GM23338 (cell line): ENCODE measurements around the gene CHRNA10. TPM values are rescaled to one million over a fixed set of nuclear protein-coding genes. Genes with fewer than 3 reads are reported as not detected.

Experiments
- ATAC-seq: fragments of 200-7000 bp; cut with Tn5 transposase; 3 replicates; pipeline ENCODE4 v1.9.1; 2020
- DNase-seq: peaks from one replicate; pipeline ENCODE4 v3.0.0-alpha.2; 2015; ENCODE audit warnings: low spot score
- H2AFZ ChIP-seq: fragments of 200-600 bp; sonication (generic); 2 replicates; pipeline ENCODE4 v1.8.0; 2016; ENCODE audit warnings: antibody characterized with exemption, mild to moderate bottlenecking, moderate library complexity
- H3F3A ChIP-seq: fragments of 200-600 bp; sonication (generic); replicated peaks from 2 replicates; pipeline ENCODE4 v1.8.0; 2017; ENCODE audit warnings: antibody characterized with exemption, mixed run types, low read depth
- H3K27ac ChIP-seq: fragments of 200-600 bp; sonication (generic); 2 replicates; pipeline ENCODE4 v1.6.1; 2016; ENCODE audit warnings: low read depth
- H3K27me3 ChIP-seq: fragments of 200-600 bp; sonication (generic); 2 replicates; pipeline ENCODE4 v1.8.0; 2016; ENCODE audit warnings: mild to moderate bottlenecking, mixed run types, moderate library complexity; ENCODE audit not compliant: insufficient read depth
- H3K36me3 ChIP-seq: fragments of 200-600 bp; sonication (generic); 2 replicates; pipeline ENCODE4 v1.8.0; 2016; ENCODE audit warnings: mild to moderate bottlenecking; ENCODE audit not compliant: insufficient read depth
- H3K4me1 ChIP-seq: fragments of 200-600 bp; sonication (generic); 2 replicates; pipeline ENCODE4 v1.8.0; 2016; ENCODE audit warnings: mild to moderate bottlenecking, moderate library complexity; ENCODE audit not compliant: insufficient read depth
- H3K4me2 ChIP-seq: fragments of 200-600 bp; sonication (generic); 2 replicates; pipeline ENCODE4 v1.7.1; 2017; ENCODE audit warnings: mixed run types
- H3K4me3 ChIP-seq: fragments of 200-600 bp; sonication (generic); 2 replicates; pipeline ENCODE4 v1.6.1; 2016; ENCODE audit warnings: mixed run types
- H3K79me2 ChIP-seq: fragments of 200-600 bp; sonication (generic); replicated peaks from 2 replicates; pipeline ENCODE4 v1.8.0; 2017; ENCODE audit warnings: mild to moderate bottlenecking; ENCODE audit not compliant: insufficient read depth
- H3K9me2 ChIP-seq: fragments of 200-600 bp; sonication (generic); 2 replicates; pipeline ENCODE4 v1.8.0; 2017; ENCODE audit not compliant: insufficient read depth
- H4K20me1 ChIP-seq: fragments of 200-600 bp; sonication (generic); replicated peaks from 2 replicates; pipeline ENCODE4 v1.8.0; 2017; ENCODE audit warnings: mild to moderate bottlenecking; ENCODE audit not compliant: insufficient read depth
- H3K27ac Mint-ChIP-seq: 2 replicates; pipeline ENCODE4 v1.8.0; 2020; ENCODE audit warnings: inconsistent platforms, mild to moderate bottlenecking, moderate library complexity, mixed read lengths
- H3K27me3 Mint-ChIP-seq: 3 replicates; pipeline ENCODE4 v1.8.0; 2022; ENCODE audit warnings: low read depth, mild to moderate bottlenecking, moderate library complexity, mixed read lengths, inconsistent platforms; ENCODE audit not compliant: insufficient read depth, poor library complexity
- H3K36me3 Mint-ChIP-seq: 3 replicates; pipeline ENCODE4 v1.8.0; 2021; ENCODE audit warnings: low read depth, mild to moderate bottlenecking, inconsistent platforms, moderate library complexity, mixed read lengths
- H3K4me1 Mint-ChIP-seq: 3 replicates; pipeline ENCODE4 v1.8.0; 2020; ENCODE audit warnings: mild to moderate bottlenecking, inconsistent platforms, mixed read lengths
- H3K4me3 Mint-ChIP-seq: 3 replicates; pipeline ENCODE4 v1.8.0; 2021; ENCODE audit warnings: moderate library complexity, mild to moderate bottlenecking, inconsistent platforms, mixed read lengths
- H3K9me3 Mint-ChIP-seq: 3 replicates; pipeline ENCODE4 v1.8.0; 2020; ENCODE audit warnings: moderate library complexity, mild to moderate bottlenecking, inconsistent platforms, mixed read lengths
- CREB1 ChIP-seq: fragments of 250-450 bp; sonication (Bioruptor Pico); IDR thresholded peaks from 2 replicates; pipeline ENCODE4 v1.5.0; 2020; ENCODE audit warnings: low read depth, mild to moderate bottlenecking, moderate library complexity
- EZH2 ChIP-seq: fragments of 200-600 bp; sonication (generic); IDR thresholded peaks from one replicate; pipeline ENCODE4 v1.8.0; 2017; ENCODE audit warnings: antibody characterized with exemption, mild to moderate bottlenecking, low read depth; ENCODE audit not compliant: unreplicated experiment
- EZH2phosphoT487 ChIP-seq: fragments of 200-600 bp; sonication (generic); IDR thresholded peaks from one replicate; pipeline ENCODE4 v1.8.1; 2018; ENCODE audit warnings: antibody characterized with exemption; ENCODE audit not compliant: unreplicated experiment
- JUNB ChIP-seq: IDR thresholded peaks from one replicate; pipeline ENCODE4 v1.6.1; 2016; ENCODE audit warnings: antibody characterized with exemption; ENCODE audit not compliant: unreplicated experiment
- NANOG ChIP-seq: IDR thresholded peaks from 2 replicates; pipeline ENCODE4 v1.6.1; 2016; ENCODE audit warnings: antibody characterized with exemption, borderline replicate concordance
- POLR2AphosphoS5 ChIP-seq: IDR thresholded peaks from 2 replicates; pipeline ENCODE4 v1.6.1; 2016; ENCODE audit warnings: antibody characterized with exemption, low read depth
- REST ChIP-seq: IDR thresholded peaks from one replicate; pipeline ENCODE4 v1.6.1; 2018; ENCODE audit warnings: antibody characterized with exemption; ENCODE audit not compliant: unreplicated experiment
- STAT1 ChIP-seq: IDR thresholded peaks from one replicate; pipeline ENCODE4 v1.6.1; 2016; ENCODE audit warnings: antibody characterized with exemption; ENCODE audit not compliant: unreplicated experiment
- ZNF114 ChIP-seq: fragments of 250-450 bp; sonication (Bioruptor Pico); IDR thresholded peaks from 2 replicates; pipeline ENCODE4 v1.5.0; 2020; ENCODE audit warnings: mild to moderate bottlenecking, moderate library complexity
- ZNF331 ChIP-seq: fragments of 250-450 bp; sonication (Bioruptor Pico); IDR thresholded peaks from 2 replicates; pipeline ENCODE4 v1.5.0; 2020; ENCODE audit warnings: low read depth, mild to moderate bottlenecking, moderate library complexity
- polyA plus RNA-seq: library from polyadenylated mRNA; unstranded; fragments of >200 nt; fragmentation: Nextera tagmentation; extraction: Ambion mirVana; gene quantifications from 2 replicates; pipeline ENCODE4 v1.2.1, GENCODE V29; 2016
- total RNA-seq: library from RNA; depleted of rRNA; stranded (reverse); fragments of >200 nt; shearing (Covaris generic); gene quantifications from 2 replicates; pipeline ENCODE4 v1.2.3, GENCODE V29; 2014
- TF ChIP-seq, protein P1 (sequence below), 2 experiments: fragments of 200-600 bp in 1 of 2; sonication (generic) in 1 of 2; conservative IDR thresholded peaks; 2 replicates each; pipeline versions ENCODE4 v1.5.1 to v1.6.1; 2016 to 2017; ENCODE audit warnings: antibody characterized with exemption in 2 of 2, low read depth in 2 of 2, mild to moderate bottlenecking in 2 of 2, moderate library complexity in 1 of 2
- TF ChIP-seq, protein P2 (sequence below): IDR thresholded peaks from 2 replicates; pipeline ENCODE4 v1.6.1; 2016; ENCODE audit warnings: antibody characterized with exemption
- TF ChIP-seq, protein P3 (sequence below): fragments of 250-450 bp; sonication (Bioruptor Pico); IDR thresholded peaks from 2 replicates; pipeline ENCODE4 v1.5.0; 2020; ENCODE audit warnings: mild to moderate bottlenecking, moderate library complexity

CHRNA10 gene
- total and polyA plus RNA-seq, 2 experiments from 2014 or later: 0.45 to 1.5 TPM

GRCh38 chr11:3679077-3679476 is 7.9 kb upstream of the CHRNA10 start:
- H3K4me1 ChIP-seq: no peaks in the 10 kb centered on the region
- H3K36me3 Mint-ChIP-seq: peaks cover 85% of the 10 kb centered on the region

More at GRCh38 chr11:3679077-3679476, 7.9 kb upstream of the CHRNA10 start:
- H3K27ac Mint-ChIP-seq: no peak overlapping the region
- Histone ChIP-seq H3K4me2 (no peak overlapping the region), H3K79me2 (no peaks in the 10 kb centered on the region), H3F3A (0 out of 2 replicates have a peak, but pooled peaks cover 4% of the 10 kb centered on the region), H4K20me1 (peaks cover 2% of the 10 kb centered on the region; the same call in 1 of the 2 replicates), H2AFZ (no peak overlapping the region), H3K27me3 (no peaks in the 10 kb centered on the region), H3K9me2 (no peaks in the 10 kb centered on the region), H3K27ac (no peak overlapping the region), H3K4me3 (no peak overlapping the region), H3K36me3 (peaks cover 83% of the 10 kb centered on the region)
- peaks cover 3% of the 10 kb centered on the region for H3K27me3 Mint-ChIP-seq
- no peaks in the 10 kb centered on the region for H3K9me3 Mint-ChIP-seq
- TF ChIP-seq REST (no peak), ZNF331 (CRISPR knock-in tag) (no peak), NANOG (no peak), CREB1 (CRISPR knock-in tag) (no peak), POLR2AphosphoS5 (no peak), EZH2 (no peak), STAT1 (no peak), JUNB (no peak), EZH2phosphoT487 (no peak), ZNF114 (no peak)
- TF ChIP-seq, protein P1, sequence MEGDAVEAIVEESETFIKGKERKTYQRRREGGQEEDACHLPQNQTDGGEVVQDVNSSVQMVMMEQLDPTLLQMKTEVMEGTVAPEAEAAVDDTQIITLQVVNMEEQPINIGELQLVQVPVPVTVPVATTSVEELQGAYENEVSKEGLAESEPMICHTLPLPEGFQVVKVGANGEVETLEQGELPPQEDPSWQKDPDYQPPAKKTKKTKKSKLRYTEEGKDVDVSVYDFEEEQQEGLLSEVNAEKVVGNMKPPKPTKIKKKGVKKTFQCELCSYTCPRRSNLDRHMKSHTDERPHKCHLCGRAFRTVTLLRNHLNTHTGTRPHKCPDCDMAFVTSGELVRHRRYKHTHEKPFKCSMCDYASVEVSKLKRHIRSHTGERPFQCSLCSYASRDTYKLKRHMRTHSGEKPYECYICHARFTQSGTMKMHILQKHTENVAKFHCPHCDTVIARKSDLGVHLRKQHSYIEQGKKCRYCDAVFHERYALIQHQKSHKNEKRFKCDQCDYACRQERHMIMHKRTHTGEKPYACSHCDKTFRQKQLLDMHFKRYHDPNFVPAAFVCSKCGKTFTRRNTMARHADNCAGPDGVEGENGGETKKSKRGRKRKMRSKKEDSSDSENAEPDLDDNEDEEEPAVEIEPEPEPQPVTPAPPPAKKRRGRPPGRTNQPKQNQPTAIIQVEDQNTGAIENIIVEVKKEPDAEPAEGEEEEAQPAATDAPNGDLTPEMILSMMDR (conservative IDR thresholded peaks at IDR 0.05; ENCODE audit: low read depth in 2 of 2): no peak
- TF ChIP-seq, protein P2, sequence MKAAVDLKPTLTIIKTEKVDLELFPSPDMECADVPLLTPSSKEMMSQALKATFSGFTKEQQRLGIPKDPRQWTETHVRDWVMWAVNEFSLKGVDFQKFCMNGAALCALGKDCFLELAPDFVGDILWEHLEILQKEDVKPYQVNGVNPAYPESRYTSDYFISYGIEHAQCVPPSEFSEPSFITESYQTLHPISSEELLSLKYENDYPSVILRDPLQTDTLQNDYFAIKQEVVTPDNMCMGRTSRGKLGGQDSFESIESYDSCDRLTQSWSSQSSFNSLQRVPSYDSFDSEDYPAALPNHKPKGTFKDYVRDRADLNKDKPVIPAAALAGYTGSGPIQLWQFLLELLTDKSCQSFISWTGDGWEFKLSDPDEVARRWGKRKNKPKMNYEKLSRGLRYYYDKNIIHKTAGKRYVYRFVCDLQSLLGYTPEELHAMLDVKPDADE: no peak
- TF ChIP-seq, protein P3, sequence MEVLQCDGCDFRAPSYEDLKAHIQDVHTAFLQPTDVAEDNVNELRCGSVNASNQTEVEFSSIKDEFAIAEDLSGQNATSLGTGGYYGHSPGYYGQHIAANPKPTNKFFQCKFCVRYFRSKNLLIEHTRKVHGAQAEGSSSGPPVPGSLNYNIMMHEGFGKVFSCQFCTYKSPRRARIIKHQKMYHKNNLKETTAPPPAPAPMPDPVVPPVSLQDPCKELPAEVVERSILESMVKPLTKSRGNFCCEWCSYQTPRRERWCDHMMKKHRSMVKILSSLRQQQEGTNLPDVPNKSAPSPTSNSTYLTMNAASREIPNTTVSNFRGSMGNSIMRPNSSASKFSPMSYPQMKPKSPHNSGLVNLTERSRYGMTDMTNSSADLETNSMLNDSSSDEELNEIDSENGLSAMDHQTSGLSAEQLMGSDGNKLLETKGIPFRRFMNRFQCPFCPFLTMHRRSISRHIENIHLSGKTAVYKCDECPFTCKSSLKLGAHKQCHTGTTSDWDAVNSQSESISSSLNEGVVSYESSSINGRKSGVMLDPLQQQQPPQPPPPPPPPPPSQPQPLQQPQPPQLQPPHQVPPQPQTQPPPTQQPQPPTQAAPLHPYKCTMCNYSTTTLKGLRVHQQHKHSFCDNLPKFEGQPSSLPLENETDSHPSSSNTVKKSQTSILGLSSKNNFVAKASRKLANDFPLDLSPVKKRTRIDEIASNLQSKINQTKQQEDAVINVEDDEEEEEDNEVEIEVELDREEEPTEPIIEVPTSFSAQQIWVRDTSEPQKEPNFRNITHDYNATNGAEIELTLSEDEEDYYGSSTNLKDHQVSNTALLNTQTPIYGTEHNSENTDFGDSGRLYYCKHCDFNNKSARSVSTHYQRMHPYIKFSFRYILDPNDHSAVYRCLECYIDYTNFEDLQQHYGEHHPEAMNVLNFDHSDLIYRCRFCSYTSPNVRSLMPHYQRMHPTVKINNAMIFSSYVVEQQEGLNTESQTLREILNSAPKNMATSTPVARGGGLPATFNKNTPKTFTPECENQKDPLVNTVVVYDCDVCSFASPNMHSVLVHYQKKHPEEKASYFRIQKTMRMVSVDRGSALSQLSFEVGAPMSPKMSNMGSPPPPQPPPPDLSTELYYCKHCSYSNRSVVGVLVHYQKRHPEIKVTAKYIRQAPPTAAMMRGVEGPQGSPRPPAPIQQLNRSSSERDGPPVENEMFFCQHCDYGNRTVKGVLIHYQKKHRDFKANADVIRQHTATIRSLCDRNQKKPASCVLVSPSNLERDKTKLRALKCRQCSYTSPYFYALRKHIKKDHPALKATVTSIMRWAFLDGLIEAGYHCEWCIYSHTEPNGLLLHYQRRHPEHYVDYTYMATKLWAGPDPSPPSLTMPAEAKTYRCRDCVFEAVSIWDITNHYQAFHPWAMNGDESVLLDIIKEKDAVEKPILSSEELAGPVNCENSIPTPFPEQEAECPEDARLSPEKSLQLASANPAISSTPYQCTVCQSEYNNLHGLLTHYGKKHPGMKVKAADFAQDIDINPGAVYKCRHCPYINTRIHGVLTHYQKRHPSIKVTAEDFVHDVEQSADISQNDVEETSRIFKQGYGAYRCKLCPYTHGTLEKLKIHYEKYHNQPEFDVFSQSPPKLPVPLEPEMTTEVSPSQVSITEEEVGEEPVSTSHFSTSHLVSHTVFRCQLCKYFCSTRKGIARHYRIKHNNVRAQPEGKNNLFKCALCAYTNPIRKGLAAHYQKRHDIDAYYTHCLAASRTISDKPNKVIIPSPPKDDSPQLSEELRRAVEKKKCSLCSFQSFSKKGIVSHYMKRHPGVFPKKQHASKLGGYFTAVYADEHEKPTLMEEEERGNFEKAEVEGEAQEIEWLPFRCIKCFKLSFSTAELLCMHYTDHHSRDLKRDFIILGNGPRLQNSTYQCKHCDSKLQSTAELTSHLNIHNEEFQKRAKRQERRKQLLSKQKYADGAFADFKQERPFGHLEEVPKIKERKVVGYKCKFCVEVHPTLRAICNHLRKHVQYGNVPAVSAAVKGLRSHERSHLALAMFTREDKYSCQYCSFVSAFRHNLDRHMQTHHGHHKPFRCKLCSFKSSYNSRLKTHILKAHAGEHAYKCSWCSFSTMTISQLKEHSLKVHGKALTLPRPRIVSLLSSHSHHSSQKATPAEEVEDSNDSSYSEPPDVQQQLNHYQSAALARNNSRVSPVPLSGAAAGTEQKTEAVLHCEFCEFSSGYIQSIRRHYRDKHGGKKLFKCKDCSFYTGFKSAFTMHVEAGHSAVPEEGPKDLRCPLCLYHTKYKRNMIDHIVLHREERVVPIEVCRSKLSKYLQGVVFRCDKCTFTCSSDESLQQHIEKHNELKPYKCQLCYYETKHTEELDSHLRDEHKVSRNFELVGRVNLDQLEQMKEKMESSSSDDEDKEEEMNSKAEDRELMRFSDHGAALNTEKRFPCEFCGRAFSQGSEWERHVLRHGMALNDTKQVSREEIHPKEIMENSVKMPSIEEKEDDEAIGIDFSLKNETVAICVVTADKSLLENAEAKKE: no peak
- no peaks in the 10 kb centered on the region for H3K4me1 Mint-ChIP-seq
- ATAC-seq: no peak
- H3K4me3 Mint-ChIP-seq: no peak overlapping the region
- no peak for DNase-seq
